Urothelium cell line (cell line): ENCODE data around the gene POLR2B.
"Not testable (repeated sequence)": the region's sequence is repeated elsewhere in the genome, so short reads cannot be mapped to it uniquely, and the experiment has no call there.

Experiments
- DNase-seq: peaks from one replicate; pipeline ENCODE4 v3.0.0; 2011; ENCODE audit warnings: low spot score, mixed read lengths
- FAIRE-seq: peaks from 2 replicates; lab custom pipeline; 2011; peaks lifted over from hg19 to GRCh38; lab: Jason Lieb, UNC

POLR2B gene

DNA sequence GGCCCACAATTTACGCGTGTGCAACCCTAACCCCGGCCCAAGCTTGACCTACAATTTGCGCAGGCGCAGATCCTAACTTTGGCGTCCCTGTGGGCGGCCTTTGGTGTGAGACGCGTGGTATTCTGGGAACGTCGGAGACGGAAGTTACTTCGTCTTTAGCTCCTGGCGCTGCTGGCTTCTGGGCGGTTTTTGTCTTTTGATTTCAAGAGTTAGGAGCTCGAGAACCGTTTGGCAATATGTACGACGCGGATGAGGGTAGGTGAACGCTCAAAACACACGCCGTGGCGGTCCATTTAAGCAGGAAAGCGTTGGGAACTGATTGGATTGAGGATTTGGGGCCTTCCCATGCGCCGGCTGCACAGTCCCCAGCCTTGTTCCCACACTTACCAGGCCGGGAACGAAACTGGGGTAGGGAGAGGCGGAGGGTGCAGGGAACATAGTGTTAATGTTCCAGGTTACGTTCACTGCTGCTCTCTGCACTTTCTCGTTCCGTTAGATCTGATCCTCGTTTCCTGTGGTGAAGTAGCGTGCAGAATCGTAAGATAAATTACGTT is at the start of gene POLR2B:
Gene POLR2B, plus strand, starts transcription at position 147 of the 554 bp plus-strand sequence. Its CDS starts 90 bp downstream, at position 237.
- DNase-seq (peak; percentile 96), FAIRE-seq (no peak)

GRCh38 chr4:56930638-56931037 is 48.1 kb upstream of the POLR2B start:
- no peak for DNase-seq
- FAIRE-seq: no peak

GRCh38 chr4:56931924-56932323 is 46.8 kb upstream of the POLR2B start:
- FAIRE-seq (no peak), DNase-seq (no peak)

DNA sequence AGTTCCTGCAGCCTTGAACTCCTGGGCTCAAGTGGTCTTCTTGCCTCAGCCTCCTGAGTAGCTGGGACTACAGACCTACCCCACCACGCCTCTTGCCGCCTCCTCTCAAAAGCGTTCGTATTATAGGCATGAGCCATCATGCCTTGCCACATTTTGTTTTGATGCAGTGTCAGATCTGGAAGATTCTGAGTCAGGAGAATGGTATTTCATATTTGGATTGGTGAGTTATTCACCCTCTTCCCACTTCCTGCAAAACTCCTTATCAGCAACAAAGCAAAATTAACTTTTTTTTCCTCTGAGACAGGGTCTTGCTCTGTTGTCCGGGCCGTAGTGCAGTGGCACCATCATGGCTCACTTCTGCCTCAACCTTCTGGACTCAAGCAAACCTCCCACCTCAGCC is 41.4 kb upstream of the POLR2B start:
- peak; percentile 80 for DNase-seq
- FAIRE-seq: peak; percentile 81

- FAIRE-seq, DNase-seq: not testable (repeated sequence)
Measured at GRCh38 chr4:56939826-56940225, 38.9 kb upstream of the POLR2B start.

DNA sequence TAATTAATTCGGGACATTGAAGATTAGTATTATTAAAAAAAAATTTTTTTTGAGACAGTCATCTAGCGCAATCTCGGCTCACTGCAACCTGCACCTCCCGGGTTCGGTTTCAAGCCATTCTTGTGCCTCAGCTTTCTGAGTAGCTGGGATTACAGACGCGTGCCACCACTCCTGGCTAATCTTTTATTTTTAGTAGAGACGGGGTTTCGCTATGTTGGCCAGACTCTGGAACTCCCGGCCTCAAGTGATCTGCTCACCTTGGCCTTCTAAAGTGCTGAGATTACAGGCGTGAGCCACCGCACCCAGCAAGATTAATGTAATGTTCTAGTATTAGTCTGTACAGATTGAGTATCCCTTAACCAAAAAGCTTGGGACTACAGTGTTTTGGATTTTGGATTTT is 38.3 kb upstream of the POLR2B start:
- FAIRE-seq (no peak), DNase-seq (no peak)

DNA sequence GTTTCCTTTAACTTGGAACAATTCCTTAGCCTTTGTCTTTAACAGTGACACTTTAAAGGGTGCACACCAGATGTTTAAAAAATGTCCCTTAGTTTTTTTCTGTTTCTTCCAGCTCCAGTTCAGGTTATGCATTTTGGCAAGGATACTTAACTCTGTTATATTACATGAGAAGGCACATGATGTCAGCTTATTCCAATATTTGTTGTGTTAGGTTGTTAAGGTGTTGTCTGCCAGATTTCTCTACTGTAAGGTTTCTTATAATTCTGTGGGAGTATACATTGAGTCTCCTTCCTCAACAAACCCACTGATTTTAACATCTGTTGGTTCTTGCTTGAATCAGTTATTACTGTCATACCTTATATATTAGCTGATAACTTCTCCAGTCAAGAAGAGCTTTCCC is 37.7 kb upstream of the POLR2B start:
- FAIRE-seq: no peak

DNA sequence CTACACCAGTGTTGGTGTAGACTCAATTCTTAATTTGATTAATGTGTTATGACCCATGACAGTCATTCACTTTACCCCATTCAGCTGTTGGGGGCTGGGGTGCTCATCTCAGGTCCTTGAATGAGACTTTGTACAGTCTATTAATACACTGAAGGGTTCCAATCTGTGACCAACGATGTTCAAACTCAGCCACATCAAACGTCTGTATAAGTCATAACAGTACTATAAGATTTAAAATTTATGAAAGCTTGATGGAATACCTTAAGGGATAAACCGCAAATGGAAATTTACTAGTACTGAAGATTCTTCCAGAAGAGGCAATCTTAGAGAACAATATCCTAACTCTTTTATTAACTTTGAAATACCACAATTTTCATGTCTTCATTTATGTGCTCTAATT is 37.3 kb upstream of the POLR2B start:
- no peak for FAIRE-seq
- DNase-seq: no peak

More for the DNA sequence above, 37.7 kb upstream of the POLR2B start:
- no peak for DNase-seq

DNA sequence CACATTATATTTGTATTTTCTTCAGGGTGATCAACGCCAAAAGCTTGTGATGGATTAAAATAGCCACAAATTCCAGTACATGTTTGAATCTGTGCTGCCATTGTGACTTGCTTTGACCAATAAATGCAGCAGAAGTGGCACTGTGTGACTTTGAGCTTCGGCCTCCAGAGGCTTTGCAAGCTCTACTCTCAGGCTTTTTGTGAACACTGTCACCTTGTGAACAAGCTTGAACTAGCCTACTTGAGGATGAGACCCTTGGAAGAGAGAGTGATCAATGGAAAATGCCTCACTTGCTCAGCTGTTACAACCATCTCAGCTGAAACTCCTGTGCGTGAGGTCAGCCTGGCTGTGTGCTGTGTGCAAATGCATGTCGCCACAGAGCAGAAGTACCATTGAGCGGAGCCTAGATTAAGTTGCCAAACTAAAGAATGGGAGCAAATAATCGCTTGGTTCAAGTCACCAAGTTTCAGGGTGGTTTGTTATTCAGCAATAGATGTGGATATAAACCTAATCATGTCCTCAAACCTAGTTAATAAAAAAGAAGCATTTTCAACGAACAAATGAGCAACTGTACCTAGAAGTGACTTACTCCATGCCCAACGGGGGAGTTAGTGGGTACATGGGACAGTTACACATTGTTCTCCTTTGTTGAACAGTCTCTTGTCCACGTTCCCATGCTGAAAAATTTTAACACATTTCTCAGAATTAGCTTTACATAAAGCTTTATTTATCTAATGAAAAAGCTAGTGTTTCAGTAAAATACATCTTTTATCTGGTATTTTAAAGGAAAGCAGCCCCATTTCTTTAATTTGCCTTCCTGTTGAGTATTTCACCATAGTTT is 24.8 kb upstream of the POLR2B start:
- FAIRE-seq: no peak
- no peak for DNase-seq

GRCh38 chr4:56958111-56958517 is 20.6 kb upstream of the POLR2B start:
- FAIRE-seq: no peak

GRCh38 chr4:56959100-56959499 is 19.6 kb upstream of the POLR2B start:
- no peak for FAIRE-seq

More at GRCh38 chr4:56958111-56958517, 20.6 kb upstream of the POLR2B start:
- DNase-seq: no peak

DNA sequence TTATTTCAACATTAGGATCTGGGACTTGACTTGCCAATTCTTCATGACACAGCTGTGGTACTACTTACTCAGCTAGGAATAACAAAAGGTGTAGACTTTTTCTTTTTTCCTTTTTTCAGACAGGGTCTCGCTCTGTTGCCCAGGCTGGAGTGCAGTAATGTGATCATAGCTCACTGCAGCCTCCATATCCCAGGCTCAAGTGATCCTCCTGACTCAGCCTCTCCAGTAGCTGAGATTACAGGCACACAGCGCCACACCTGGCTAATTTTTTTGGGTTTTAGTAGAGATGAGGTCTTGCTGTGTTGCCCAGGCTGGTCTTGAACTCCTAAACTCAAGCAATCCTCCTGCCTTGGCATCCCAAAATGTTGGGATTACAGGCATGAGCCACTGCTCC is 17.6 kb upstream of the POLR2B start:
- FAIRE-seq (no peak), DNase-seq (no peak)

More at GRCh38 chr4:56959100-56959499, 19.6 kb upstream of the POLR2B start:
- no peak for DNase-seq

DNA sequence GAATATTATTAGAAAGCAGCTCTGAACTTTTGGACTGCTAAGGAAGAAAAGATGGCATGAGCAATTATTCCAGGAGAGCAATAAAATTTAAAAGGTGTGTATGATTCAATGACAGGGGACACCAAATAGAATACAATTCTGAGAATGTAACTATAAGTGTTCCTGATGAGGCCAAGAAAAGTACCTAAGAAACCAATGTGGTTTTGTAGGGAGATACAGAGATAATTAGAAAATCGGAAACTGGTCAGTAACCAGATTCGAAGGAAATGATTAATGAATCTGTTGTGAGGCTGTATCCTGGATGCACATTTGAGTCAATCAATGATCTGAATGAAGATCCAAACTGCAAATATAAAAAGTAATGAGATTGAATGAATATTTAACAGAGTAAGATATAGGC is 7.3 kb upstream of the POLR2B start:
- DNase-seq: no peak
- no peak for FAIRE-seq

GRCh38 chr4:56972389-56972788 is 6.3 kb upstream of the POLR2B start:
- DNase-seq (no peak), FAIRE-seq (no peak)

GRCh38 chr4:56972809-56973208 is 5.9 kb upstream of the POLR2B start:
- FAIRE-seq (no peak), DNase-seq (no peak)

GRCh38 chr4:56973336-56973735 is 5.4 kb upstream of the POLR2B start:
- DNase-seq (no peak), FAIRE-seq (no peak)

DNA sequence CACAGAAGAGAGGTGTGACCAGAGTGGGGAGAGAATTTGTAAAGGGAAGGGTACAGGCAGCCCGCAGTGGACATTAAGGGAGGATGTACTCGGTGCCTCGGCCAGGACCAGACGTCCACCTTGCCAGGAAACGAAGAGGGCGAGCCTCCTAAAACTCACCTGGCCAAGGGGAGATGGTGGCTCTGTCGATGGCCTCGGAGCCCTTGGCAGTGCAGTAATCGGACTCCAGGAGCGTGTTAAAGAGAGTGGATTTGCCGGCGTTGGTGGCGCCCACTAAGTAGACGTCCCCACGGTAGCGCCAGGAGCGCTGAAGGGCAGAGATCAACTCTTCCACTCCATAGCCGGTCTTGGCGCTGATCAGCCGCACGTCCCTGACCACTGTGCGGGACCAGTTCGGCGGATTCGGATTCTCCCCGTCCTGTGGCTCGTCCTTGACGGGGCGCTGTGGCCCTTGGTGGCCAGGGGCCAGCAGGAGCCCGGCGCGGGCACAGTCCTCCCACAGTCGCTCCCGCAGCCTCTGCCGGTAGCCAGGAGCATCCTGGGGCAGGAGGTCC is 2.3 kb upstream of the POLR2B start:
- FAIRE-seq (no peak), DNase-seq (peak; percentile 17)

DNA sequence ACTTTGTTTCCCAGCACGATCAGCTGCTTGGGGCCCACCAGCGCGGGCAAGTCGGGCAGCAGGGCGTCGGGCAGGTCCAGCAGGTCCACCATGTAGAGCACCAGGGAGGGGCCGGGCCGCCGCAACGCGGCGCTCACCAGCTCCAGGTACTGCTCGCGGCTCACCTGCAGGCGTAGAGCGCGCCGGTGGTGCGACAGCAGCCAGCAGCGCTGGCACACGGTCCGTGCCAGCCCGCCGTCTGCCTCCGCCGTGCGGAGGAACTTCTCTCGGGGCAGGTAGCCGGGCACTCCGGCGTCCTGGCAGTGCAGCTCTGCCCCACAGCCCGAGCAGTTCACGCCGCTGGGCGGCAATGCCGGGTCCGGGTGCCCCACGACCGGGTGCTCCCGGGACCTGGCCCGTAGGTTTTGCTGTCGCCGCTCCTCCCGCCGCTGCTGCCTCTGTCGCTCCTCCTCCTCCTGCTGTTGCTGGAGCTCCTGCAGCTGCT is 1.8 kb upstream of the POLR2B start:
- DNase-seq: peak; percentile 57

GRCh38 chr4:56977321-56978012 is 1.2 kb upstream of the POLR2B start, which contains the start of gene NOA1:
TSS of gene NOA1 (minus strand) at chr4:56977606. CDS start at chr4:56977585, 21 bp downstream.
- FAIRE-seq (peak; percentile 61), DNase-seq (peak; percentile 98)

More for the DNA sequence above, 1.8 kb upstream of the POLR2B start:
- FAIRE-seq: no peak

DNA sequence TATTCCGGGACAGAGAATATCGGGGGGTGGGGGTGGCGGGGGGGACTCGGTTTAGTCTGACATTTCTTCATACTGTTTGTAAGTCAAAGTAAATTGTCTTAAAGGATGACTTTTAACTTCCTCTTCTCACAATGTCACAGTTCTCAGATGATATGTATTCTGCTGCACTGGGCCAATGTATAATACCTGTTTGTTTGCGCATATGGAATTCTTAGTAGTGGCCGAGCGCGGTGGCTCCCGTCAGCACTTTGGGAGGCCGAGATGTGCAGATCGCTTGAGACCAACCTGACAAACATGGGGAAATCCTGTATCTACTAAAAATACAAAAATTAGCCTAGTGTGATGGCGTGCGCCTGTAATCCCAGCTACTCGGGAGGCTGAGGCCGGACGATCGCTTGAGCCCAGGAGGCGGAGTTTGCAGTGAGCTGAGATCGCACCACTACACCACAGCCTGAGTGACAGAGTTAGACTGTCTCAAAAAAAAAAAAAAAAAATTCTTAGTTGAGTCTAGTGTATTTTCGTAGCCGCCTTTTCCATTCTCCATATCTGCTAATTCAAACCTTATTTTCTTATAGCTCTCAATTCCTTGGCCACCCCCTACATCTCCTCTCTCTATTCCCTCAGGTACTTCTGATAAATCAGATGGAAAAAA is 851 bp downstream of the POLR2B start:
- DNase-seq (no peak), FAIRE-seq (no peak)

DNA sequence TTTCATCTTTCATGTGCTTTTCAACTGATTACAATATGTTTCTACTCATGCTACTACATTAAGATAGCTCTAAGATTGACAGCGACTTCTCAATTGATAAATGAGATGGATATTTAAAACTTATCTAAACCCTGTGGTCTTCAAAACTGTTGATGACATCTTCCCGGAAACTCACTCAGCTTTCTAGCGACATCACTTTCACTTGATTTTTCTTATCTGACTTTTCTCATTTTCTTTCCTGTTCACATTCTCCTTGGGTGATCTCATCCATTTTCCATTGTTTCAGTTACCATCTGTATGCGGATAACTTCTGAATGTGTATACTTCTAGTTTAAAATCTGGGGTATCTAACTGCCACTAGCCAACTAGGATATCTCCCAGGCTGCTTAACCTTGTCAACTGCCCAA is 3.1 kb downstream of the POLR2B start:
- no peak for DNase-seq

More for the DNA sequence above, 3.1 kb downstream of the POLR2B start:
- FAIRE-seq: no peak
